WTC11 (cell line): ENCODE measurements around the gene PDLIM7.

ENCODE experiments used
- CREB1 ChIP-seq: sonication (generic); formaldehyde crosslinking; IDR thresholded peaks from 2 replicates; pipeline ENCODE4 v1.8.0; 2023; ENCODE audit warnings: mild to moderate bottlenecking, missing genetic modification reagents
- CTCF ChIP-seq: fragments of 200-600 bp; IDR thresholded peaks from 2 replicates; pipeline ENCODE4 v1.8.0; 2022; ENCODE audit warnings: antibody characterized with exemption
- ESRRA ChIP-seq: sonication (generic); formaldehyde crosslinking; IDR thresholded peaks from 2 replicates; pipeline ENCODE4 v1.8.1; 2022; ENCODE audit warnings: mild to moderate bottlenecking, missing genetic modification reagents, borderline replicate concordance
- ETV6 ChIP-seq: sonication (generic); formaldehyde crosslinking; IDR thresholded peaks from 2 replicates; pipeline ENCODE4 v1.8.1; 2022; ENCODE audit warnings: mild to moderate bottlenecking, missing genetic modification reagents
- HMGXB4 ChIP-seq: sonication (generic); formaldehyde crosslinking; IDR thresholded peaks from 2 replicates; pipeline ENCODE4 v1.8.1; 2023; ENCODE audit warnings: mild to moderate bottlenecking, moderate library complexity, missing genetic modification reagents
- MAX ChIP-seq: sonication (generic); formaldehyde crosslinking; IDR thresholded peaks from 2 replicates; pipeline ENCODE4 v1.8.0; 2022; ENCODE audit warnings: mild to moderate bottlenecking, missing genetic modification reagents
- SP1 ChIP-seq: sonication (generic); formaldehyde crosslinking; conservative IDR thresholded peaks from 2 replicates; pipeline ENCODE4 v1.8.1; 2022; ENCODE audit warnings: missing genetic modification reagents
- STAT6 ChIP-seq: sonication (generic); formaldehyde crosslinking; conservative IDR thresholded peaks from 2 replicates; pipeline ENCODE4 v1.8.1; 2023; ENCODE audit warnings: mild to moderate bottlenecking, low read depth, missing genetic modification reagents, moderate library complexity
- TCF7 ChIP-seq: sonication (generic); formaldehyde crosslinking; IDR thresholded peaks from 2 replicates; pipeline ENCODE4 v1.8.0; 2022; ENCODE audit warnings: mild to moderate bottlenecking, low read depth, missing genetic modification reagents, moderate library complexity
- USF1 ChIP-seq: sonication (generic); formaldehyde crosslinking; IDR thresholded peaks from 2 replicates; pipeline ENCODE4 v1.8.0; 2022; ENCODE audit warnings: mild to moderate bottlenecking, missing genetic modification reagents
- USF2 ChIP-seq: sonication (generic); formaldehyde crosslinking; IDR thresholded peaks from 2 replicates; pipeline ENCODE4 v1.8.1; 2023; ENCODE audit warnings: mild to moderate bottlenecking, missing genetic modification reagents, moderate library complexity
- ZNF416 ChIP-seq: fragments of 250-450 bp; sonication (Bioruptor Pico); IDR thresholded peaks from 2 replicates; pipeline ENCODE4 v1.9.0; 2021; ENCODE audit warnings: mild to moderate bottlenecking, inconsistent platforms

GRCh38 chr5:177478711-177479646 lies 18.4 kb downstream of the PDLIM7 start:
- TF ChIP-seq CTCF (no peak), USF2 (no peak), HMGXB4 (CRISPR knock-in tag) (no peak), MAX (CRISPR knock-in tag) (no peak), ZNF416 (no peak), USF1 (CRISPR knock-in tag) (no peak), ETV6 (CRISPR knock-in tag) (no peak), CREB1 (CRISPR knock-in tag) (no peak), TCF7 (CRISPR knock-in tag) (no peak), ESRRA (no peak), STAT6 (no peak), SP1 (CRISPR knock-in tag) (no peak)
